GM21390 (cell line): ENCODE results near the gene FBXO47.

Experiments used
- ATAC-seq: cut with Tn5 transposase; IDR thresholded peaks from one replicate; pipeline ENCODE4 v1.9.1; 2021; ENCODE audit not compliant: unreplicated experiment

Gene FBXO47

GRCh38 chr17:38967290-38967738 is at the start of gene FBXO47:
FBXO47 (minus strand) TSS chr17:38967403; CDS start chr17:38963025, 4,378 bp downstream.
- ATAC-seq, result no peak

GRCh38 chr17:39016193-39017153 is 49.3 kb upstream of the FBXO47 start:
- no peak for ATAC-seq

GRCh38 chr17:39015546-39015935 is 48.3 kb upstream of the FBXO47 start:
- ATAC-seq, result no peak

- no peak for ATAC-seq
These were observed 47.8 kb upstream of the FBXO47 start for GRCh38 chr17:39014795-39015545.

- no peak for ATAC-seq
These were observed 47.0 kb upstream of the FBXO47 start for GRCh38 chr17:39014044-39014794.

GRCh38 chr17:39012725-39013124 is 45.5 kb upstream of the FBXO47 start:
- ATAC-seq, result no peak

- ATAC-seq, result no peak
These were observed 44.8 kb upstream of the FBXO47 start for GRCh38 chr17:39011907-39012468.

- ATAC-seq, result no peak
These were observed 42.4 kb upstream of the FBXO47 start for GRCh38 chr17:39009581-39010001.

GRCh38 chr17:39008633-39009032 is 41.4 kb upstream of the FBXO47 start:
- ATAC-seq, result no peak

- no peak for ATAC-seq
These were observed 36.0 kb upstream of the FBXO47 start for GRCh38 chr17:39002991-39003715.

GRCh38 chr17:39001703-39002637 is 34.8 kb upstream of the FBXO47 start:
- ATAC-seq, result no peak

- no peak for ATAC-seq
These were observed 32.9 kb upstream of the FBXO47 start for GRCh38 chr17:39000021-39000601.

GRCh38 chr17:38996660-38997337 is 29.6 kb upstream of the FBXO47 start:
- ATAC-seq, result no peak

GRCh38 chr17:38994026-38994425 is 26.8 kb upstream of the FBXO47 start:
- ATAC-seq, result no peak

- ATAC-seq, result no peak
These were observed 17.5 kb upstream of the FBXO47 start for GRCh38 chr17:38984666-38985065.

GRCh38 chr17:38982858-38983746 is 15.9 kb upstream of the FBXO47 start:
- ATAC-seq, result no peak

GRCh38 chr17:38981636-38982035 is 14.4 kb upstream of the FBXO47 start:
- no peak for ATAC-seq
